Gastrocnemius medialis (tissue), 4 donors: ENCODE data around the gene AVEN.

Source experiments
- POLR2A ChIP-seq, 2 donors: fragments of 450-650 bp; IDR thresholded peaks; one replicate each; pipeline ENCODE4 v1.6.1; 2017; ENCODE audit warnings: antibody characterized with exemption in 2 of 2, mild to moderate bottlenecking in 2 of 2, moderate library complexity in 2 of 2
- TF ChIP-seq, protein P1 (sequence below), 5 experiments: fragments of 450-650 bp in 3 of 5; fragments of 200-600 bp in 2 of 5; sonication (generic) in 2 of 5; IDR thresholded peaks in 4 of 5; conservative IDR thresholded peaks in 1 of 5; 1 replicate in 4 of 5; 2 replicates in 1 of 5; pipeline ENCODE4 v1.5.1; 2016 to 2019; ENCODE audit warnings: antibody characterized with exemption in 5 of 5, mild to moderate bottlenecking in 3 of 5, moderate library complexity in 3 of 5

DNA sequence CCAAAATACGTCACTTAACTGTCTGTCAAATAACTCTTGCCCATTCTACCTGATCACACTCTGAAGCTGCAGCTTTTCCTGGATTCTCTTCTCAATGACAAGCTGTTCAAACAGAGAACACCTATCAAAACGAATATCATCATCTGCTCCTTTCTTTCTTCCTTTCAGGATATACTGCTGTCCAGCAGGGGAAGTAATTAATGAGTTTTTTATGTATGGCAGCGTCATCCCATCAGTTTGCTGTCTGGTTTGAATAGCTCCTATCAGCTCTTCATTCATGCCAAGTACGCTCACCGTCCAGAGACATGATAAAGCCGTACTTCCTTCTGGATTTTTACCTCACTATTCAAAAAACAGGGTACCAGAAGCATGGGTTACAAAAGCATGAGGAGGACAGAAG, 70.8 kb downstream of the AVEN start, which contains the start of gene CHRM5:
- TF ChIP-seq, protein P1, sequence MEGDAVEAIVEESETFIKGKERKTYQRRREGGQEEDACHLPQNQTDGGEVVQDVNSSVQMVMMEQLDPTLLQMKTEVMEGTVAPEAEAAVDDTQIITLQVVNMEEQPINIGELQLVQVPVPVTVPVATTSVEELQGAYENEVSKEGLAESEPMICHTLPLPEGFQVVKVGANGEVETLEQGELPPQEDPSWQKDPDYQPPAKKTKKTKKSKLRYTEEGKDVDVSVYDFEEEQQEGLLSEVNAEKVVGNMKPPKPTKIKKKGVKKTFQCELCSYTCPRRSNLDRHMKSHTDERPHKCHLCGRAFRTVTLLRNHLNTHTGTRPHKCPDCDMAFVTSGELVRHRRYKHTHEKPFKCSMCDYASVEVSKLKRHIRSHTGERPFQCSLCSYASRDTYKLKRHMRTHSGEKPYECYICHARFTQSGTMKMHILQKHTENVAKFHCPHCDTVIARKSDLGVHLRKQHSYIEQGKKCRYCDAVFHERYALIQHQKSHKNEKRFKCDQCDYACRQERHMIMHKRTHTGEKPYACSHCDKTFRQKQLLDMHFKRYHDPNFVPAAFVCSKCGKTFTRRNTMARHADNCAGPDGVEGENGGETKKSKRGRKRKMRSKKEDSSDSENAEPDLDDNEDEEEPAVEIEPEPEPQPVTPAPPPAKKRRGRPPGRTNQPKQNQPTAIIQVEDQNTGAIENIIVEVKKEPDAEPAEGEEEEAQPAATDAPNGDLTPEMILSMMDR (IDR thresholded peaks at IDR 0.05 in 4 of 5, conservative IDR thresholded peaks at IDR 0.05 in 1 of 5) = no peak
- TF ChIP-seq POLR2A (IDR thresholded peaks at IDR 0.05) = no peak
